ENCODE results near the gene SORBS2. TPM values are rescaled to one million over a fixed set of nuclear protein-coding genes. Genes with fewer than 3 reads are reported as not detected.

SORBS2 gene
- total RNA-seq, 1 donor from 2014 or later, result 828 TPM

GRCh38 chr4:185677637-185678314, 134.2 kb downstream of the SORBS2 start:
- DNase-seq (ENCODE audit: missing footprints) (no peak), ATAC-seq (no peak)

GRCh38 chr4:185672618-185673017, 139.4 kb downstream of the SORBS2 start:
- intact Hi-C loops (cut with DNase I), result no loop called here
- peak; percentile 23 for ATAC-seq
- no peak for DNase-seq (ENCODE audit: missing footprints)

More at GRCh38 chr4:185677637-185678314, 134.2 kb downstream of the SORBS2 start:
- intact Hi-C loops (cut with DNase I), result no loop called here

GRCh38 chr4:185672151-185672550, 139.8 kb downstream of the SORBS2 start:
- ATAC-seq (peak; percentile 38), DNase-seq (ENCODE audit: missing footprints) (no peak)
- intact Hi-C loops (cut with DNase I), result no loop called here

- DNase-seq (ENCODE audit: missing footprints) (no peak), ATAC-seq (peak; percentile 42)
- intact Hi-C loops (cut with DNase I), result no loop called here
Measured at GRCh38 chr4:185671496-185671895, 140.5 kb downstream of the SORBS2 start.

- no peak for DNase-seq (ENCODE audit: missing footprints)
- intact Hi-C loops (cut with DNase I), result no loop called here
- no peak for ATAC-seq
Measured at GRCh38 chr4:185671066-185671465, 140.9 kb downstream of the SORBS2 start.

GRCh38 chr4:185669288-185669687, 142.7 kb downstream of the SORBS2 start:
- no peak for DNase-seq (ENCODE audit: missing footprints)
- intact Hi-C loops (cut with DNase I), result no loop called here
- no peak for ATAC-seq

- DNase-seq (ENCODE audit: missing footprints) (no peak), ATAC-seq (no peak)
- intact Hi-C loops (cut with DNase I), result no loop called here
Measured at GRCh38 chr4:185666156-185666555, 145.8 kb downstream of the SORBS2 start.

- intact Hi-C loops (cut with DNase I), result no loop called here
- DNase-seq (ENCODE audit: missing footprints) (no peak), ATAC-seq (no peak)
Measured at GRCh38 chr4:185665655-185666054, 146.3 kb downstream of the SORBS2 start.

- intact Hi-C loops (cut with DNase I), result no loop called here
- ATAC-seq (no peak), DNase-seq (ENCODE audit: missing footprints) (no peak)
Measured at GRCh38 chr4:185664481-185664880, 147.5 kb downstream of the SORBS2 start.

GRCh38 chr4:185662030-185662778, 149.8 kb downstream of the SORBS2 start:
- DNase-seq (ENCODE audit: missing footprints), result no peak
- intact Hi-C loops (cut with DNase I), result no loop called here
- peak; percentile 81 for ATAC-seq

- DNase-seq (ENCODE audit: missing footprints) (no peak), ATAC-seq (no peak)
- intact Hi-C loops (cut with DNase I), result no loop called here
Measured at GRCh38 chr4:185660340-185660739, 151.7 kb downstream of the SORBS2 start.

- DNase-seq (ENCODE audit: missing footprints) (no peak), ATAC-seq (no peak)
- intact Hi-C loops (cut with DNase I), result loop anchor here (5.0 to 10.0 kb wide), 2 partner anchors 120 to 187 kb away; no protein-coding TSS in a partner anchor
Measured at GRCh38 chr4:185657699-185658098, 154.3 kb downstream of the SORBS2 start.

- ATAC-seq, result peak; percentile 24
- intact Hi-C loops (cut with DNase I), result loop anchor here (5.0 to 10.0 kb wide), 2 partner anchors 120 to 188 kb away; no protein-coding TSS in a partner anchor
Measured at GRCh38 chr4:185657183-185657582, 154.8 kb downstream of the SORBS2 start.

GRCh38 chr4:185656467-185656931, 155.5 kb downstream of the SORBS2 start:
- peak; percentile 69 for ATAC-seq
- no peak for DNase-seq (ENCODE audit: missing footprints)
- intact Hi-C loops (cut with DNase I), result loop anchor here (5.0 to 10.0 kb wide), 2 partner anchors 121 to 188 kb away; no protein-coding TSS in a partner anchor

More at GRCh38 chr4:185657183-185657582, 154.8 kb downstream of the SORBS2 start:
- no peak for DNase-seq (ENCODE audit: missing footprints)

GRCh38 chr4:185654965-185655554, 156.9 kb downstream of the SORBS2 start:
- intact Hi-C loops (cut with DNase I), result loop anchor here (5.0 to 10.0 kb wide), 2 partner anchors 122 to 190 kb away; no protein-coding TSS in a partner anchor
- DNase-seq (ENCODE audit: missing footprints) (no peak), ATAC-seq (peak; percentile 32)

- ATAC-seq (no peak), DNase-seq (ENCODE audit: missing footprints) (no peak)
- intact Hi-C loops (cut with DNase I), result loop anchor here (10.0 kb wide), 1 partner anchor 190 kb away; no protein-coding TSS in a partner anchor
Measured at GRCh38 chr4:185654311-185654710, 157.7 kb downstream of the SORBS2 start.

- intact Hi-C loops (cut with DNase I), result loop anchor here (10.0 kb wide), 1 partner anchor 193 kb away; no protein-coding TSS in a partner anchor
- ATAC-seq, result no peak
Measured at GRCh38 chr4:185651851-185652250, 160.1 kb downstream of the SORBS2 start.

GRCh38 chr4:185651137-185651677, 160.8 kb downstream of the SORBS2 start:
- no peak for ATAC-seq
- DNase-seq (ENCODE audit: missing footprints), result no peak
- intact Hi-C loops (cut with DNase I), result loop anchor here (10.0 kb wide), 1 partner anchor 194 kb away; no protein-coding TSS in a partner anchor

More at GRCh38 chr4:185651851-185652250, 160.1 kb downstream of the SORBS2 start:
- no peak for DNase-seq (ENCODE audit: missing footprints)

- ATAC-seq, result no peak
- no peak for DNase-seq (ENCODE audit: missing footprints)
- intact Hi-C loops (cut with DNase I), result no loop called here
Measured at GRCh38 chr4:185648631-185649030, 163.4 kb downstream of the SORBS2 start.
